Measurements from ENCODE around the gene TTC9C.

- no peak for TF ChIP-seq CTCF (IDR thresholded peaks at IDR 0.05)
- no peak for TF ChIP-seq POLR2A (IDR thresholded peaks at IDR 0.05)
- no peak for TF ChIP-seq POLR2AphosphoS5 (IDR thresholded peaks at IDR 0.05)
- no peak for TF ChIP-seq EP300 (IDR thresholded peaks at IDR 0.05; ENCODE audit: low read depth)
Measured at GRCh38 chr11:62710001-62710345, 18.3 kb upstream of the TTC9C start.

Data from transverse colon (tissue), 4 donors.